ENCODE measurements around the gene LGMN.

Gene LGMN

DNA sequence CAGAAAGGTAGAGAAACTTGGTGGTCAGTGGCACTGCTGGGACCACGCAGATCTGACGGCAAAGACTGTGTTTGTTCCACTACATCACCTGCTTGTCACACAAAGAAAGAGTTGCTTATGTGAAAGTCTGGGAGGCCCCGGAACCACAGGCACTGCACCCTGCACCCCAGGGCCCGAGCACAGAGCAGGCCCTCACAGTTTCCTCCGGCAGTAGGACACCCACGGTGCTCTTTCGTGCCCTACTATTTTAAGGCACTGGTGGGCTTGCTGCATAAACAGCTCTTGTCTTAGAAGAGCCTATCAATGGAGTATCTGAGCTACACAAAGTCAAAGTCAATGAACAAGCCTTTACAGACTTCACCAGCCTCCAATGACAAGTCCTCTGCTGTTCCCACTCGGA lies 8.0 kb downstream of the LGMN start:
- Histone ChIP-seq H3K36me3 (ENCODE audit: control insufficient read depth in 1 of 2, insufficient read depth in 2 of 2, low read depth in 1 of 2, low read length in 2 of 2) (peaks cover 6 to 12% of the 10 kb centered on the region in 2 experiments), H3K4me2 (ENCODE audit: low read length, poor library complexity, severe bottlenecking) (no peak overlapping the region), H3K27ac (ENCODE audit: low read length, poor library complexity, severe bottlenecking) (no peak overlapping the region), H3K18ac (ENCODE audit: low read depth in 1 of 2, low read length in 2 of 2) (no peak overlapping the region), H3K4ac (ENCODE audit: low read depth in 1 of 2, low read length in 2 of 2) (no peak overlapping the region), H3K4me3 (ENCODE audit: insufficient read depth in 1 of 2, low read depth in 1 of 2, low read length in 2 of 2) (no peak overlapping the region), H2AFZ (ENCODE audit: low read depth, low read length) (no peak overlapping the region), H3K4me1 (ENCODE audit: control insufficient read depth, insufficient read depth, low read depth, low read length) (peaks cover 5% of the 10 kb centered on the region), H3K79me1 (replicated peaks; ENCODE audit: low read length, poor library complexity, severe bottlenecking) (peaks cover 32% of the 10 kb centered on the region), H3K27me3 (ENCODE audit: control insufficient read depth in 1 of 2, insufficient read depth in 1 of 2, low read length in 2 of 2) (no peaks in the 10 kb centered on the region), H4K8ac (ENCODE audit: low read length) (no peak overlapping the region), H3K9ac (ENCODE audit: low read length) (no peak overlapping the region), H2BK120ac (ENCODE audit: low read depth, low read length) (no peak overlapping the region), H2BK12ac (ENCODE audit: low read length in 2 of 2) (no peak overlapping the region), H3K9me3 (ENCODE audit: control insufficient read depth, low read length) (no peaks in the 10 kb centered on the region), H3K14ac (ENCODE audit: low read length in 2 of 2) (no peak overlapping the region), H3K23ac (ENCODE audit: low read length in 2 of 2) (no peak overlapping the region), H2BK5ac (ENCODE audit: low read depth, low read length, poor library complexity, severe bottlenecking) (no peak overlapping the region), H2BK15ac (ENCODE audit: low read depth, poor library complexity, severe bottlenecking) (no peak overlapping the region), H2AK5ac (ENCODE audit: low read length, severe bottlenecking) (no peak overlapping the region), H4K91ac (ENCODE audit: low read length) (no peak overlapping the region)
- WGBS = 97% methylated on average over 8 of the region's 8 CpGs
- no peak for DNase-seq

DNA sequence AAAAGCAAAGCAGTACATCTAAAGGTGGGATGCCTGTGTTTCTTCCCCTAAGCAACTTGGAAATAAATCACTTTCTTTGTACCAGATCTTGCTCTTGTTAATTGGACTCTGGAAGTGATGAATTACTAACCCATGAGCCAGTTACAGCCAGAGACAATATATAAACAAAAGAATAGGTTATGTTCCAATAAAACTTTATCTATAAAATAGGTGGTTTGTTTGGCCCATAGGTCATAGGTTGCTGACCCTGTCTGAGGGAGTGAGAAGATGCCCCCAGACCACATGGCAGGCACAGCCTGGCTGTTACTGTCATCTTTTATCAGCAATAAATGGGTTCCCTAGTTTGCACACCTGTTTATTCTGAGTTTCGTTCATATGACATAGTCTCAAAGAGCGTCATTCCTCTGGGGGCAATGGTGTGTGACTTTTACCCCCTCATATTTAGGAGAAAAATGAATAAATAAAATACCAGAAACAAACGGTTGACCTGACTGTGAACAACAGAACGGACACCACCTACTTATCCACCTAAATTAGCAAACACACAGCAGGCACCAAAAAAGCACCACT lies 10.7 kb downstream of the LGMN start:
- Histone ChIP-seq H3K27ac (ENCODE audit: low read length, poor library complexity, severe bottlenecking) (no peak overlapping the region), H3K4me1 (ENCODE audit: control insufficient read depth, insufficient read depth, low read depth, low read length) (peaks cover 5% of the 10 kb centered on the region), H3K9me3 (ENCODE audit: control insufficient read depth, low read length) (no peaks in the 10 kb centered on the region), H2AFZ (ENCODE audit: low read depth, low read length) (no peak overlapping the region), H3K4me2 (ENCODE audit: low read length, poor library complexity, severe bottlenecking) (no peak overlapping the region), H3K36me3 (ENCODE audit: control insufficient read depth in 1 of 2, insufficient read depth in 2 of 2, low read depth in 1 of 2, low read length in 2 of 2) (peaks cover 6 to 12% of the 10 kb centered on the region in 2 experiments), H2BK120ac (ENCODE audit: low read depth, low read length) (no peak overlapping the region), H3K18ac (ENCODE audit: low read depth in 1 of 2, low read length in 2 of 2) (no peak overlapping the region), H3K9ac (ENCODE audit: low read length) (no peak overlapping the region), H2BK15ac (ENCODE audit: low read depth, poor library complexity, severe bottlenecking) (no peak overlapping the region), H2AK5ac (ENCODE audit: low read length, severe bottlenecking) (no peak overlapping the region), H4K91ac (ENCODE audit: low read length) (no peak overlapping the region), H3K79me1 (replicated peaks; ENCODE audit: low read length, poor library complexity, severe bottlenecking) (peaks cover 29% of the 10 kb centered on the region), H3K27me3 (ENCODE audit: control insufficient read depth in 1 of 2, insufficient read depth in 1 of 2, low read length in 2 of 2) (no peaks in the 10 kb centered on the region), H3K23ac (ENCODE audit: low read length in 2 of 2) (no peak overlapping the region), H2BK12ac (ENCODE audit: low read length in 2 of 2) (no peak overlapping the region), H3K4me3 (ENCODE audit: insufficient read depth in 1 of 2, low read depth in 1 of 2, low read length in 2 of 2) (no peak overlapping the region), H3K4ac (ENCODE audit: low read depth in 1 of 2, low read length in 2 of 2) (no peak overlapping the region), H2BK5ac (ENCODE audit: low read depth, low read length, poor library complexity, severe bottlenecking) (no peak overlapping the region), H3K14ac (ENCODE audit: low read length in 2 of 2) (no peak overlapping the region), H4K8ac (ENCODE audit: low read length) (no peak overlapping the region)
- no peak for DNase-seq
- WGBS = 93% methylated on average over 4 of the region's 4 CpGs

DNA sequence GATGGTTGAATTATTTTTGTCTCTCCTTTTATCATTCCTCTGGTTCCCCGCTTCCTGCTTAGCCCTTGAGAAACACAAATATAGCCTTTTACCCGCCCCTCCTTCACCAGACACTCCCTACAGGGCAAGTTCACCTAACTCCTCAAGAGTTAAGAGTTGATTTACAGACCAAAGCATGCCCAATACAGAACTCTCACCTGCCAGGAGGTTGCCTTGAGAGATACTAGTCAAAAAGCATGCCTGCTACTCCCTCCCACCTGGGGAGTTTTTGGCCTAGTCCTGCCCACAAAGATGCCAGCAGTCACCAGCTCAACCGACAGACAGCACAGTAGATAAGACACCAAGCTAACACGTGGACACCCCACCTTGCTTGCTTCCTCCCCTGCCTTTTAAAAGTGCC lies 11.2 kb downstream of the LGMN start:
- no peak overlapping the region for H3K4ac ChIP-seq (ENCODE audit: low read depth in 1 of 2, low read length in 2 of 2)
- H3K27ac ChIP-seq (ENCODE audit: low read length, poor library complexity, severe bottlenecking) = no peak overlapping the region
- H2BK12ac ChIP-seq (ENCODE audit: low read length in 2 of 2) = no peak overlapping the region
- H3K4me1 ChIP-seq (ENCODE audit: control insufficient read depth, insufficient read depth, low read depth, low read length) = peaks cover 5% of the 10 kb centered on the region
- H3K9ac ChIP-seq (ENCODE audit: low read length) = no peak overlapping the region
- no peak for DNase-seq
- H2BK15ac ChIP-seq (ENCODE audit: low read depth, poor library complexity, severe bottlenecking) = no peak overlapping the region
- H3K23ac ChIP-seq (ENCODE audit: low read length in 2 of 2) = no peak overlapping the region
- no peak overlapping the region for H3K18ac ChIP-seq (ENCODE audit: low read depth in 1 of 2, low read length in 2 of 2)
- no peak overlapping the region for H4K91ac ChIP-seq (ENCODE audit: low read length)
- H2AK5ac ChIP-seq (ENCODE audit: low read length, severe bottlenecking) = no peak overlapping the region
- H4K8ac ChIP-seq (ENCODE audit: low read length) = no peak overlapping the region
- no peak overlapping the region for H3K4me2 ChIP-seq (ENCODE audit: low read length, poor library complexity, severe bottlenecking)
- no peaks in the 10 kb centered on the region for H3K9me3 ChIP-seq (ENCODE audit: control insufficient read depth, low read length)
- no peaks in the 10 kb centered on the region for H3K27me3 ChIP-seq (ENCODE audit: control insufficient read depth in 1 of 2, insufficient read depth in 1 of 2, low read length in 2 of 2)
- H3K14ac ChIP-seq (ENCODE audit: low read length in 2 of 2) = no peak overlapping the region
- no peak overlapping the region for H2BK5ac ChIP-seq (ENCODE audit: low read depth, low read length, poor library complexity, severe bottlenecking)
- no peak overlapping the region for H2AFZ ChIP-seq (ENCODE audit: low read depth, low read length)
- 78% methylated on average over 4 of the region's 4 CpGs for WGBS
- H3K36me3 ChIP-seq (ENCODE audit: control insufficient read depth in 1 of 2, insufficient read depth in 2 of 2, low read depth in 1 of 2, low read length in 2 of 2) = peaks cover 9 to 10% of the 10 kb centered on the region in 2 experiments
- H2BK120ac ChIP-seq (ENCODE audit: low read depth, low read length) = no peak overlapping the region
- peaks cover 26% of the 10 kb centered on the region for H3K79me1 ChIP-seq (replicated peaks; ENCODE audit: low read length, poor library complexity, severe bottlenecking)
- H3K4me3 ChIP-seq (ENCODE audit: insufficient read depth in 1 of 2, low read depth in 1 of 2, low read length in 2 of 2) = no peak overlapping the region

DNA sequence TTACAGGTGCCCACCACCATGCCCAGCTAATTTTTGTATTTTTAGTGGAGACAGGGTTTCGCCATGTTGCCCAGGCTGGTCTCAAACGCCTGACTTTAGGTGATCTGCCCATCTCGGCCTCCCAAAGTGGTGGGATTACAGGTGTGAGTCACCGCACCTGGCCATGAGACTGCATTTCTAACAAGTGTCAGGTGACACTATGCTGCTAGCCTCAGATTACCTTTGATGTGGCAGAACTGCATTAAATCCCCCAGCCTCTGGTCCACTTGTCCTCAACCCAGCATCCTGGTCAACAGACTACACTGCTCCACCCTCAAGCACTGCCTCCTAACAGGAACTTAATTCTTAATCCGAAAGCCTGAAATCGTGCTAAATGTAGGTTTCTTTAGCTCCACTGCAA lies 13.1 kb downstream of the LGMN start:
- no peak overlapping the region for H2BK5ac ChIP-seq (ENCODE audit: low read depth, low read length, poor library complexity, severe bottlenecking)
- no peak overlapping the region for H3K4me2 ChIP-seq (ENCODE audit: low read length, poor library complexity, severe bottlenecking)
- no peak overlapping the region for H3K14ac ChIP-seq (ENCODE audit: low read length in 2 of 2)
- no peak overlapping the region for H3K27ac ChIP-seq (ENCODE audit: low read length, poor library complexity, severe bottlenecking)
- peaks cover 12% of the 10 kb centered on the region for H3K9me3 ChIP-seq (ENCODE audit: control insufficient read depth, low read length)
- no peak overlapping the region for H2AFZ ChIP-seq (ENCODE audit: low read depth, low read length)
- no peak overlapping the region for H3K4me3 ChIP-seq (ENCODE audit: insufficient read depth in 1 of 2, low read depth in 1 of 2, low read length in 2 of 2)
- peaks cover 23% of the 10 kb centered on the region for H3K79me1 ChIP-seq (replicated peaks; ENCODE audit: low read length, poor library complexity, severe bottlenecking)
- no peak overlapping the region for H3K23ac ChIP-seq (ENCODE audit: low read length in 2 of 2)
- H3K27me3 ChIP-seq (ENCODE audit: control insufficient read depth in 1 of 2, insufficient read depth in 1 of 2, low read length in 2 of 2) = no peaks in the 10 kb centered on the region
- H4K8ac ChIP-seq (ENCODE audit: low read length) = no peak overlapping the region
- no peak overlapping the region for H2BK120ac ChIP-seq (ENCODE audit: low read depth, low read length)
- no peak overlapping the region for H3K4ac ChIP-seq (ENCODE audit: low read depth in 1 of 2, low read length in 2 of 2)
- H3K36me3 ChIP-seq (ENCODE audit: control insufficient read depth in 1 of 2, insufficient read depth in 2 of 2, low read depth in 1 of 2, low read length in 2 of 2) = peaks cover 8 to 21% of the 10 kb centered on the region in 2 experiments
- DNase-seq = no peak
- H2BK12ac ChIP-seq (ENCODE audit: low read length in 2 of 2) = no peak overlapping the region
- H2BK15ac ChIP-seq (ENCODE audit: low read depth, poor library complexity, severe bottlenecking) = no peak overlapping the region
- no peak overlapping the region for H2AK5ac ChIP-seq (ENCODE audit: low read length, severe bottlenecking)
- WGBS = 96% methylated on average over 6 of the region's 6 CpGs
- H3K18ac ChIP-seq (ENCODE audit: low read depth in 1 of 2, low read length in 2 of 2) = no peak overlapping the region
- no peak overlapping the region for H4K91ac ChIP-seq (ENCODE audit: low read length)
- H3K4me1 ChIP-seq (ENCODE audit: control insufficient read depth, insufficient read depth, low read depth, low read length) = peaks cover 6% of the 10 kb centered on the region
- H3K9ac ChIP-seq (ENCODE audit: low read length) = no peak overlapping the region

Data from mesenchymal stem cell (in vitro differentiated cells and primary cell).